ENCODE measurements around the gene DDX28.
"Not testable (repeated sequence)": the region's sequence is repeated elsewhere in the genome, so short reads cannot be mapped to it uniquely, and the experiment has no call there.

The DDX28 gene

GRCh38 chr16:68055395-68055794 lies 32.4 kb upstream of the DDX28 start:
- DNase-seq = no peak
- Mint-ChIP-seq H3K36me3 (ENCODE audit: low read depth) (peaks cover 51% of the 10 kb centered on the region), H3K9me3 (no peaks in the 10 kb centered on the region), H3K27ac (no peak overlapping the region), H3K4me1 (peaks cover 21% of the 10 kb centered on the region), H3K4me3 (no peak overlapping the region), H3K27me3 (no peaks in the 10 kb centered on the region)
- ATAC-seq = no peak

- no peak overlapping the region for H3K27ac Mint-ChIP-seq
These were observed 26.4 kb upstream of the DDX28 start for GRCh38 chr16:68049449-68049848.

GRCh38 chr16:68047987-68048386 lies 25.0 kb upstream of the DDX28 start:
- H3K9me3 Mint-ChIP-seq = no peaks in the 10 kb centered on the region
- H3K27ac Mint-ChIP-seq = no peak overlapping the region
- peaks cover 43% of the 10 kb centered on the region for H3K36me3 Mint-ChIP-seq (ENCODE audit: low read depth)
- DNase-seq (no peak), ATAC-seq (no peak)
- H3K4me3 Mint-ChIP-seq = no peak overlapping the region
- no peaks in the 10 kb centered on the region for H3K27me3 Mint-ChIP-seq
- H3K4me1 Mint-ChIP-seq = no peaks in the 10 kb centered on the region

More at GRCh38 chr16:68049449-68049848, 26.4 kb upstream of the DDX28 start:
- H3K4me1 Mint-ChIP-seq = no peaks in the 10 kb centered on the region
- no peak for ATAC-seq
- peaks cover 55% of the 10 kb centered on the region for H3K36me3 Mint-ChIP-seq (ENCODE audit: low read depth)
- no peak overlapping the region for H3K4me3 Mint-ChIP-seq
- H3K27me3 Mint-ChIP-seq = no peaks in the 10 kb centered on the region
- H3K9me3 Mint-ChIP-seq = no peaks in the 10 kb centered on the region
- no peak for DNase-seq

- no peak for DNase-seq
These were observed 23.1 kb upstream of the DDX28 start for GRCh38 chr16:68046106-68046505.

GRCh38 chr16:68041783-68042182 lies 18.8 kb upstream of the DDX28 start:
- H3K9me3 Mint-ChIP-seq = no peaks in the 10 kb centered on the region
- DNase-seq = no peak
- H3K27ac Mint-ChIP-seq = no peak overlapping the region
- H3K27me3 Mint-ChIP-seq = no peaks in the 10 kb centered on the region
- H3K36me3 Mint-ChIP-seq (ENCODE audit: low read depth) = peaks cover 26% of the 10 kb centered on the region
- no peak overlapping the region for H3K4me3 Mint-ChIP-seq
- peaks cover 16% of the 10 kb centered on the region for H3K4me1 Mint-ChIP-seq
- ATAC-seq = no peak

More at GRCh38 chr16:68046106-68046505, 23.1 kb upstream of the DDX28 start:
- no peaks in the 10 kb centered on the region for H3K27me3 Mint-ChIP-seq
- H3K4me3 Mint-ChIP-seq = no peak overlapping the region
- H3K9me3 Mint-ChIP-seq = no peaks in the 10 kb centered on the region
- no peak for ATAC-seq
- H3K36me3 Mint-ChIP-seq (ENCODE audit: low read depth) = peaks cover 39% of the 10 kb centered on the region
- H3K4me1 Mint-ChIP-seq = no peaks in the 10 kb centered on the region
- no peak overlapping the region for H3K27ac Mint-ChIP-seq

GRCh38 chr16:68040506-68041288 lies 17.7 kb upstream of the DDX28 start:
- Mint-ChIP-seq H3K4me1 (peaks cover 19% of the 10 kb centered on the region), H3K27me3 (no peaks in the 10 kb centered on the region), H3K27ac (peak overlapping the region; percentile 3), H3K9me3 (no peaks in the 10 kb centered on the region), H3K36me3 (ENCODE audit: low read depth) (peaks cover 21% of the 10 kb centered on the region), H3K4me3 (no peak overlapping the region)
- ATAC-seq (peak; percentile 99), DNase-seq (peak; percentile 91)

GRCh38 chr16:68037841-68038597 lies 15.0 kb upstream of the DDX28 start:
- Mint-ChIP-seq H3K36me3 (ENCODE audit: low read depth) (peaks cover 23% of the 10 kb centered on the region), H3K4me3 (no peak overlapping the region), H3K9me3 (no peaks in the 10 kb centered on the region), H3K4me1 (peaks cover 19% of the 10 kb centered on the region), H3K27me3 (no peaks in the 10 kb centered on the region), H3K27ac (no peak overlapping the region)
- ATAC-seq = no peak
- DNase-seq = no peak

- H3K36me3 Mint-ChIP-seq (ENCODE audit: low read depth) = peaks cover 19% of the 10 kb centered on the region
- no peaks in the 10 kb centered on the region for H3K27me3 Mint-ChIP-seq
- no peak overlapping the region for H3K27ac Mint-ChIP-seq
- H3K9me3 Mint-ChIP-seq = no peaks in the 10 kb centered on the region
- no peak overlapping the region for H3K4me3 Mint-ChIP-seq
- no peak for ATAC-seq
- no peak for DNase-seq
- H3K4me1 Mint-ChIP-seq = peaks cover 24% of the 10 kb centered on the region
These were observed 12.2 kb upstream of the DDX28 start for GRCh38 chr16:68035227-68035626.

- H3K4me1 Mint-ChIP-seq = peaks cover 18% of the 10 kb centered on the region
- peaks cover 19% of the 10 kb centered on the region for H3K36me3 Mint-ChIP-seq (ENCODE audit: low read depth)
- H3K9me3 Mint-ChIP-seq = no peaks in the 10 kb centered on the region
- no peak overlapping the region for H3K4me3 Mint-ChIP-seq
- no peak for ATAC-seq
- H3K27ac Mint-ChIP-seq = no peak overlapping the region
- no peak for DNase-seq
- no peaks in the 10 kb centered on the region for H3K27me3 Mint-ChIP-seq
These were observed 10.1 kb upstream of the DDX28 start for GRCh38 chr16:68033101-68033500.

- Mint-ChIP-seq H3K36me3 (ENCODE audit: low read depth) (peaks cover 31% of the 10 kb centered on the region), H3K4me1 (peaks cover 13% of the 10 kb centered on the region), H3K27me3 (no peaks in the 10 kb centered on the region), H3K4me3 (no peak overlapping the region), H3K9me3 (no peaks in the 10 kb centered on the region), H3K27ac (no peak overlapping the region)
- ATAC-seq (peak; percentile 90), DNase-seq (no peak)
These were observed 8.9 kb upstream of the DDX28 start for GRCh38 chr16:68031951-68032350.

- H3K27ac Mint-ChIP-seq, H3K27me3 Mint-ChIP-seq, H3K9me3 Mint-ChIP-seq, DNase-seq, H3K4me3 Mint-ChIP-seq, ATAC-seq: not testable (repeated sequence)
- Mint-ChIP-seq H3K36me3 (ENCODE audit: low read depth) (peaks cover 42% of the 10 kb centered on the region), H3K4me1 (peaks cover 14% of the 10 kb centered on the region)
These were observed 7.1 kb upstream of the DDX28 start for GRCh38 chr16:68030108-68030507.

GRCh38 chr16:68028996-68029395 lies 6.0 kb upstream of the DDX28 start:
- H3K36me3 Mint-ChIP-seq (ENCODE audit: low read depth) = peaks cover 40% of the 10 kb centered on the region
- H3K4me1 Mint-ChIP-seq = peaks cover 20% of the 10 kb centered on the region
- no peak for ATAC-seq
- H3K9me3 Mint-ChIP-seq = no peaks in the 10 kb centered on the region
- H3K27me3 Mint-ChIP-seq = no peaks in the 10 kb centered on the region
- H3K4me3 Mint-ChIP-seq = no peak overlapping the region
- no peak for DNase-seq
- H3K27ac Mint-ChIP-seq = no peak overlapping the region

GRCh38 chr16:68022278-68022727 lies 729 bp downstream of the DDX28 start:
- Mint-ChIP-seq H3K4me1 (peaks cover 34% of the 10 kb centered on the region), H3K4me3 (peak overlapping the region; percentile 95), H3K36me3 (ENCODE audit: low read depth) (peaks cover 40% of the 10 kb centered on the region), H3K27ac (peak overlapping the region; percentile 97), H3K9me3 (no peaks in the 10 kb centered on the region), H3K27me3 (peaks cover 2% of the 10 kb centered on the region)
- ATAC-seq (peak; percentile 5), DNase-seq (no peak)

- DNase-seq (no peak), ATAC-seq (no peak)
- peaks cover 33% of the 10 kb centered on the region for H3K36me3 Mint-ChIP-seq (ENCODE audit: low read depth)
- peaks cover 34% of the 10 kb centered on the region for H3K4me1 Mint-ChIP-seq
- H3K9me3 Mint-ChIP-seq = no peaks in the 10 kb centered on the region
- H3K27me3 Mint-ChIP-seq = peaks cover 2% of the 10 kb centered on the region
- peak overlapping the region; percentile 97 for H3K27ac Mint-ChIP-seq
- peak overlapping the region; percentile 95 for H3K4me3 Mint-ChIP-seq
These were observed 1.5 kb downstream of the DDX28 start for GRCh38 chr16:68021490-68021889.

- Mint-ChIP-seq H3K4me3 (no peak overlapping the region), H3K4me1 (peaks cover 28% of the 10 kb centered on the region), H3K36me3 (ENCODE audit: low read depth) (peaks cover 19% of the 10 kb centered on the region), H3K9me3 (no peaks in the 10 kb centered on the region), H3K27ac (no peak overlapping the region), H3K27me3 (peaks cover 2% of the 10 kb centered on the region)
- ATAC-seq = no peak
- no peak for DNase-seq
These were observed 3.8 kb downstream of the DDX28 start for GRCh38 chr16:68019167-68019680.

Data from activated naive CD8-positive, alpha-beta T cell treated with anti-CD3 and anti-CD28 coated beads, Interleukin-2, amount 50 U/mL, for 24 hours (primary cell).